ENCODE data around the gene CNTN4.
"Not testable (repeated sequence)": the region's sequence is repeated elsewhere in the genome, so short reads cannot be mapped to it uniquely, and the experiment has no call there.

The CNTN4 gene

DNA sequence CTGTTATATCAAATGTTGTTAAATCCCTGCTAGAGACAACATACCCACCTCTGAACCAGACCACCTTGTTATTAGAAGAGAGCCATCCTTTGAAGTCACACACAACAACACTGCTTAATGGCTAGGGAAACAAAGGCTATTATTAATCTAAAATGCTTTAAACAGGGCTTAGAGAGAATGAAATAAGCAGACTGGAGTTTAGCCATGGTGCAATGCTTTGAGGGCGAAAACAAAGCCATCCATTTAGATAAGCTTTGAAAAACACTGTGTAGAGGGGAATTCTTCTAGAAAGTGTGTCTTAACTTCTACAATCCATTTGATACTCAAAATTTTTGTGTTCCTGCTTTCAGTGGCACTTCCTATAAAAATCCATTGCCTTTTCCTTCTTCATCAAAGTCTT, 862.9 kb downstream of the CNTN4 start:
- no peak for DNase-seq (ENCODE audit: low read depth in 2 of 2)

DNA sequence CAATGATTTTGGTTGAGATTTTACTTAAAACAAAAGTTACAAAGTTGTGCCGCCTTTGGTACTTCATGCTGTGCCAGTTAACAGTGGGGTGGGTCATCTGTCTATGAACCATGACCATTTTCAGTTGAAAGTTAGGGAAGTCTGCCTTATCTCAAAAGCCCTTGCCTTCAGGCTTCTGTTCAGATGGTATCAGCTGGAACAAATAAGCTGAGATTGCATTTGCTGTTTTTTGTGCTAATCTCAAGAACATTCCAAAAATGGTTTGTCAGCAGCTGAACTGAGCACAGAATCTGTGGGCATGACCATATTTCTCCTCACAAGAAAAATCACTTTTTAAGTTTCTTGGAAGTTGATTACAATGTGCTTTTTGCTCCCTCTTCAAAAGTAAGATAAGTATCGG, 869.2 kb downstream of the CNTN4 start:
- DNase-seq (ENCODE audit: low read depth in 2 of 2) = no peak

DNA sequence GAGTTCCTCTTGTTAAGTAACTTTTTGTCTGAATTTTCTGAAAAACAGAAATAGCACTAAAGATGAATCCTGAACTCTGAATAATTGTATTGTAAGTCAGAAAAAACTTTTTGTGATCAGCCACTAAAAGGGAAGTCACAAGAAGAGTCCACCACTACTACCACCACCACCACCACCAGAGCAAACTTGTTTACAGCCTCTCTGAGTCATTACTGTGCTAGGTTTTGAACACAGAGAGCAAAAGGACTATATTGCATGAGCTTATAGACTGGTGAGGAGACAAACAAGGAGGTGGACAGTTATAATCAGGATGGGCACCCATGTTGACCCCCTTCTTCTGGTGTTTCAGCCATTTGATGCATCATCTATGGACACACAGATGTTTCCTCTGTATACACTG, 869.8 kb downstream of the CNTN4 start:
- DNase-seq (ENCODE audit: low read depth in 2 of 2) = no peak

DNA sequence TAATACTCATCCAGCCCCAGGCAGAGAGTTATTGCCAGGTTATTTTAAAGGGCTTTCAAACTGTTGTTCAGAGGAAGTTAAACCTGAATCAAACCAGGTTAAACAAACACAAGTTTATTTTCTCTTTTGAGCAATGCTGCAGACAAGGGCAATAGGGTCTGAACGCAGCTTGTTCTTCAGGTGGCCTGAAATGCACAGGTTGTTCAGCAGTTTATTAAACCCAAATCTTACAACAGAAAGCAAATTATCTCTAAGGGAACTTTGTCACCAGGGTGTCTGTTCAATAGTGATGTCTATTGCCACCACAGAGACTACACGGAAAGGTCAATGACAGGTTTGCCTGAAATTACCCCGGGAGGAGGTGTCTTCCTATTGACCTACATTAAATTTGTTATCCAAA, 877.5 kb downstream of the CNTN4 start:
- DNase-seq (ENCODE audit: low read depth in 2 of 2) = no peak

DNA sequence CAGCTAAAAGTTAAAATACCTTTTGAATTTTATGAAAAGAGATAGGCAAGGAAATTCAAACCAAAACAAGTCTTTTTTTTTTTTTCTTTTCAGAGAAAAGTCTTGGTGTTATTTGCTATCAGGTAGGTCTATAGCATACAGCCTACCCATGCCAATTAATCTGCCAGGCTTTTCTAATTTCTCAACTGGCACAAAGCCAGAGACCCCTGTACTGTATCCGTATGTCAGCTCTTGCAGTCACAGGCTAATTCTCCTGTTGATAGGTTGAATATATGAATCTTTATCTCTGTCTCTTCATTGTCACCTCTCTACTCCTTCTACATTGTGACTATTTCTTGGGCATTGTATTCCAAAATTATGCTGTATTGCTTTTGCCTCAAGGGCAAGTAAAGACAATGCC, 878.1 kb downstream of the CNTN4 start:
- no peak for DNase-seq (ENCODE audit: low read depth in 2 of 2)

DNA sequence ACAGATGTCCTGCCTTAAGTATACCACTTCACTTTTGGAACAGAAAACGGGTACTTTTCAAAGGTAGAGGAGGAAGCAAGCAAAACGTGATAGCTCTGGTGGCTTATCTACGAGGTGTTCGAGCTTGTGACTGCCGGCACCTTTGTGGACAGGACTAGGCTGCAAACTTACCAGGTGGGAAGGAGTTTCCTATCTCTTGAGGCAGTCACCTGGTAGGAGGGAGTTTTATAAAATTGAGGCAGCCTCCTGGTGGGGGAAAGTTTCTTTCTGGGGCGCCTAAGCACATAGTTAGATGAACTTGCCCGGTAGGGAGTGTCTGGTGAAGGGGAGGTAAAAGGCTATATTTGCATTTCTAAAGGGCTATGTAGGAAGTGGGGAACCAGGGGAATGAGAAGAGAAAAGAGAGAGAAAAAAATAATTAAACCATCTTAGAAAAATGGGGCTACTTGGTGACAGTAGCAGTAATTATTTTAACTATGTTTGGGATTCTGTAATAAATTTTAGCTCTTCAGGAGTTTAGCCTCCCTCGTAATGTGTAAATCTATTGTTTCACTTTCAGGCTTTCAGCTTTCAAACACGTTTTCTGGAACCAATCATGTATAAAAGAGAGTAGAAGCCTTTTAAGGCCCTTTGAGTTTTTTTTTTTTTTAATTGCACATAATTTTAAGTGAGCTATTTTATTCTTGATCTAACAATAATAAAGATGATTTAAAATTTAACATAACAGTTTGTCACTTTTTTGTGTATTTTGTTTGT, 880.5 kb downstream of the CNTN4 start:
- DNase-seq (ENCODE audit: low read depth in 2 of 2) = no peak

DNA sequence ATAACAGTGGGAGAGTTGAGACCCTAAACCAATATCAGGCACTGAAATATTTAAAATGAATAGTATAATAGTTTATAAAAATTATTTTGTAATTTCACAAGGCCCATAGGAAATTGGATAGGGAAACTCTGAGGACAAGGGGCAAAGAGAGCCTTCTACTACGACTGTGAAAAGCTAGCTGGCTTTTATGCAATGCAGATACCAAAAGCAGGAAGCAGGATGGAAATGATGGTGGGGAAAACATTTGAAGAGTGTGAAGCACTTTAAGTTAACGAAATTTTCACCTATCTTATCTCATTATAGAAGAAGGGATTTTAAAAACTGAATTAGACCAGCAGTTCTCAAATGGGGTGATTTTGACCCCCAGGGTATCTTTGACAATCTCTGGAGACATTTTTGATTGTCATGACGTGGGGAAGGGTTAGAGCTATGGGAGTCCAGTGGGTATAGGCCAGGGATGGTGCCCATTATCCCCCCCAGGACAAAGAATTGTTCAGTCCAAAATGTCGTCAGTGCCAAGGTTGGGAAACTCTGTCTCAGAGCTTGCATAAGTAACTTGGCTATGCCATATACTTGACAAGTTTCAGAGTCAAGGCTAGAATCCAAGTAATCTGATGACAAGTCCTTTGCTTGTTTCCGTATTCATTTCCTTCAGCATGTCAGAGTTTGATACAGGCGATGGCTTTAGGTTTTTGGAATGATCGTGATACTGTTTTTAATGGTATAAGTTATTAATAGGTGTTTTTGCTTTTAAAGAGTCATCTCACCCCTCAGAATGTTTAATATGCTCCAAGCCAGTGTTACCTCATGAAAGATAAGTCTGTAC, 885.6 kb downstream of the CNTN4 start:
- DNase-seq (ENCODE audit: low read depth in 2 of 2) = no peak

DNA sequence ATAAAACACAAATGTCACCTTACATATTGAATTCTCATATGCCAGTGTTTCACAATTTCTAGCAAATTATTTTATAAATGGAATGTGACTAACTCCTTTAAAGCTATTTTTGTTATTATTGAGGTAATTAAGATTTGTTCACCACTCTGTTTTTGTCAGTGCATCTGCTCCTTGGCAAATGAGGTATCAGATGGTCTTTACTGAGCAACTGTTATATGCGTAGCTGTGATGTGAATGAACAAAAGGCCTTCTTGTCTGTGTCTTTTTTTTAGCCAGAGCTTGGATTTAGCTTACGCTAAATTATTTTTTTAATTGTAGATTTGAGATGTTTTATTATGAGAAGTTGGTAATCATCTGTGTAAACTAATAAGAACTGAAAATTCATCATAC, 886.2 kb downstream of the CNTN4 start:
- no peak for DNase-seq (ENCODE audit: low read depth in 2 of 2)

DNA sequence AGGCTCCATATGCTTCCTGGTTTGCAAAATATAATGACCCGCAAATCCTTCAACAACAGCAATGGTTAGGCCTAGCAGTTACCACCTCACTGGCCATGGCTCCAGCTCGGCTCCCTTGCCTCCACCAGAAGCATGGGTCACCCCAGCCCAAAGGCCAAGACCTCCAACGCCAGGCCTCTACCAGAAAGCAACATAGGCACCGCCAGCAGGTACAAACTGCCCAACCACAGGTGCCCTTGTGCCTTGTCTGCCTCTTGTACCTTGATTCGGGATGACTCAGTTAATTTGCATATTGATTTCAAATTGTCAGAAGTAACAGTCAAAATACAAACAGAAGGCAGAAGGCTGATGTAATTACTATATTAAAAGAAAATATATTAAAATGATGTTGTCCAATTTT, 886.8 kb downstream of the CNTN4 start:
- DNase-seq (ENCODE audit: low read depth in 2 of 2) = no peak

DNA sequence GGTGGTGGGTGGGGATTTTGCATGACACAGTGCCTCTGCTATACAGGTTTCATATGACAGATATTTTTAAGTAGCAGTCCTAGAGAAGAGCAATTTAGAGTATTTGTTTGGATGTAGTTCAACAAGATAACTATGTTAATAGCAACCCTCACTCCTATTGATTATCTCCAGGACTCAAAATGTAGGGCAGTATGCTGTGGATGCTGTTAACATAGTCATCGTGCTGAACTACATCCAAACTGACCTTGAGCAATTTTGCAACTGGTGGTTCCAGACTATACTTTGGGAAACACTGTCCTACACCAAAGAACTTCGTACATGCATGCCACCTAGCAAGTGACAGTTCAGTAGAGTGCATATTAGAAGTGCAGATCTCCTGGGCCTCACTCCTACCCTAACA, 893.9 kb downstream of the CNTN4 start:
- DNase-seq (ENCODE audit: low read depth in 2 of 2) = no peak

DNA sequence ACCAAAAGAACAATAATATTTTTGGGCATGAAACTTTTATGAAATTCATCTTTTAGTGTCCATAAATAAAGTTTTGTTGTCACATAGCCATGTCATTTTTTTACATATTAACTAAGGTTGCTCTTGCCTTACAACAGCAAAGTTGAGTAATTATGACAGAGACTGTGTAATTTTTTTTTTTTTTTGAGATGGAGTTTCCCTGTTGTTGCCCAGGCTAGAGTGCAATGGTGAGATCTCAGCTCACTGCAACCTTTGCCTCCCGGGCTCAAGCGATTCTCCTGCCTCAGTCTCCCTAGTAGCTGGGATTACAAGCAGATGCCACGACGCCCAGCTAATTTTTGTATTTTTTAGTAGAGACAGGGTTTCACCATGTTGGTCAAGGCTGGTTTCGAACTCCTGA, 894.5 kb downstream of the CNTN4 start:
- not testable (repeated sequence) for DNase-seq (ENCODE audit: low read depth in 2 of 2)

DNA sequence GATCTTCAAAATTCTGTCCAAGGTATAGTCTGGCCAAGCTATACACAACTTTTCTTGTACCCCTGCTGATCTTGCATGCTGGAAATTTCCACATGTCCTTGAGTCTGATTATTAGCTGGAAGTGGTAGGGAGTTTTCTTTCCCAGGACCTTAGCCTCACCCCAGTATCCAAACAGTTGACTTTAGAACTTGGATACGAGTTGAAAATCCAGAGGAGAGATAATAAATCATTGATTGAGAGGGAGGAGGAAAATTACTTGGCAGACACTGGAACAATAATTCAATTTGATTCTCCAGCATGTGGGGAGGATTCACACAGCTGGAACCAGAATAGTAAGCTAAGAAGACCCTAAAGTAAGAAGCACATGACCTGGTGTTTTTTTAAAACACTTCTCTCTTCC, 895.1 kb downstream of the CNTN4 start:
- no peak for DNase-seq (ENCODE audit: low read depth in 2 of 2)

DNA sequence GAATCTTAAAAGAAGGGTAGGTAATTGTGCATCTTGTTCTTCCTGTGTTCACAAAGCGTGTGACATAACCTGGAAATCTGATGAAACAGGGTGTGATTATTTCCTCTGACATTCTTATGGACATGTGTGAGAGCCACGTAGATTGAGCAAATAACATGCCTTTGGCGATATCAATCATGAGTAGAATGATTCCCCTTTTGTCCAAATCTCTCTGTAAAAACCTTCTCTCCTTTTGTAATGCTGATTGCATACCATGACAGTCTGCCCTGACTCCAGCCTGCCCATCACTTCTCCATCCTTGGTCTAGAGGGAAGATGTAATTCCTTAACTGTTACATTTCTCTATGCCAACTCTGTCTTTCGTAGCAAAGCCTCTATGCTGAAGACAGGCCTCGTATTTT, 896.5 kb downstream of the CNTN4 start:
- DNase-seq (ENCODE audit: low read depth in 2 of 2) = no peak

DNA sequence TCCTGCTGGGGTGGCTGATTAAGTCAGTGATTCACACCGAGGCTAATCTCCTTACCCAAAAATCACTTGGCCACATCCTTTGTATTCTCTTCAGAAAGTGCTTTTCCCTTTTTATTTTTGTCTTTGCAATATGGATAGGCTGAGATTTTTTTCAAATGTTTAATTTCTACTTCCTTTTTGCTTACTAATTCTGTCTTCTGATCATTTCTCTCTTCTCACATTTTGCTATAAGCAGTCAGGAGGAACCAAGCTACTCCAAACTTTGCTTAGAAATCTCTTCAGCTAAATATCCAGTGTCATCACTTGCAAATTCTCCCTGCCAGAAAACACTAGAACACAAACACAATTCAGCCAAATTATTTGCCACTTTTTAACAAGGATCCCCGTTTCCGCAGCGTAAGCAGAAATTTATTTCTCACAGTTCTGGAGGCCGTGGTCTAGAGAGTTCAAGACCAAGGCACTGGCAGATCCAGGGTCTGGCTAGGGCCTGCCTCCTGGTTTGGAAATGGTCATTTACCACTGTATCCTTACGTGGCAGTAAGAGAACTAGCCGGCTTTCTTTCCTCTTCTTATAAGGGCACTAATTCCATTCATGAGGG, 906.6 kb downstream of the CNTN4 start:
- no peak for DNase-seq (ENCODE audit: low read depth in 2 of 2)

DNA sequence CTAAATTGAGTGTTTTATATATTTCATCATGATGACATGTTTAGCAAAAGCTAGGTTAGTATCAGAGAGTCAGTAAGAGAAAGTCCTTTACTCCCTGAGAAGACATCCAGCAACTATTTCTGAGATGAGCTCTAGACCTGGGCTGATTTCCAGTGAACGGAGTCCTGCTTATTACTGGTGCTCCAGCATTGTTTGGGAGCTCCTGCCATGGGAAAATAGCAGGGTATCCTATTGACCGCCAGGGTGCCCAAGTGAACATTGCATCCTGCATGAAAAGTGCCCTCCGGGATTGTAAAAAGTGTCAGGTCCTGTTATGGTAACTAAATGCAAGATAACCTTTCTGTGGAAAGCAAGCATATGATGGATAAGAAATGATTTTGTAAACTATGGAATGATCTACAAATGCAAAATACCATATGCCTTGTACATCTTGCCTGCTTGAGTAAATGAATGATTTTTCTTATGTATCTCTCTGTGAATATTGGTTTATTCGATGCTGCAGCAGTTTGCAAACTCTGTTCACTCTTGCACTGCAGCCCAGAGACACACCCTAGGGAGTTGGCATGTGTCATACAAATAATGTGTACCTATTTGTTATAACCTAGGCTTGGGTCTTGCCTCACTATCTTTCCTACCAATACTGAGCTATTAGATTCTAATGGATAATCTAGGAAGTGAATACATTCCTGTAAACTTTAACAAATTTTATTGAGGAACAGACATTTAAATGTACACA, 914.8 kb downstream of the CNTN4 start:
- no peak for DNase-seq (ENCODE audit: low read depth in 2 of 2)

DNA sequence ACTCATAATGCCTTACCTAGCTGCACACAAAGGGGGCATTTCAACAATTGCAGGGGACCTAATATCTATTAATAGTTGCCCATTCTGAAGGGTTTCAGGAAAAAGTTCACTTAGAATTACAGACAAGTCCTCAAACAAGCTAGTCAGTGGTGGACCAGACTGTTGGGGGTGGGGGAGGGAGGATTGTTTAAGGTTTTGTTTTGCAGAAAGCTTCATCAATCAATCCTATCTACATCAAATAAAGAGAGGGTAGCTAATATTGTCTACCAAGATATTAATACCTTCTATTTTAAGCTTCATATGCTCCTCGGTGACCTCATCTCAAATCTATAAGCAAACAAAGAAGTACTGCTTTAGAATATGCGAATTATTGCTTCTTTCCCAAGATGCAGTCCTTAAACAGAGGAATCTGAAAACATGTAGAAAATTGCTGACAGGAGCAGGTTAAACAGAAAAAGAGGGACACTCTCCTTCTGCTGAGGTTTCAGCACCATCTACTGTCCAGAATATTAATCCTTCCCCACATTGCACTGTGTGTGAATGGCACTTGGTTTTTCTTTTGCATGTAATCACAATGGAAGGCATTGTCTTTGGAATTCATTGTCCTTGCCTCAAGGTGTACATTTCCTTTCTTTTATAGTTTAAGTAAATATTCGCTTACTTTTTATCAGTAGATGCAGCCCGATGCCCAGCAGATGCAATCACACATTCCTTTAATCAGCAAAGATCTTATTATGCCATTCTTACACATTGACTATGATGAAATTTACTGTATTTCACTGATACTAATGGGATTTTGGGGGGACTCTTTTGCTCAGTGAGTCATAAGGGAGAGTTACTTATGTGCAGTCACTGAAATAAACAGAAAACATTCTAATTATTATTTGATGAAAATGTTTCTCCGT, 916.8 kb downstream of the CNTN4 start:
- DNase-seq (ENCODE audit: low read depth in 2 of 2) = no peak

DNA sequence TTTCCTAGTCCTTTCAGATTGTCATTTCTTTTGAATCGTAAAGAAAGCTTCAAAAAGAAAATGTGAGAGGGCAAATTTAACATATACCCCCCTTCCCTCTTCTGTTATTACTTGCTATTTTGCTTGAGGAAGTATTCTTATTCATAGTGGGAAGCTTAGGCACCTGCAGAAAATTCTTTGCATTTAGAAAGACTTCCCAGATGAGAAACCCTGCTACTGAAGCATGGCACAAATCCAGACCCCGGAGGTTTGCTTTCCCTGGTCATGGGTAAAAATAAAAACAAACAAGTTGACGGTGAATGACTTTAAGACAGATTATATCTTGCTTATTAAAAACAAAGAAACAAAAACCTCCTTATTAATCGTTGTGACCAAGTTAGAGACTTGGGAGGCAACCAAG, 917.6 kb downstream of the CNTN4 start:
- DNase-seq (ENCODE audit: low read depth in 2 of 2) = no peak

DNA sequence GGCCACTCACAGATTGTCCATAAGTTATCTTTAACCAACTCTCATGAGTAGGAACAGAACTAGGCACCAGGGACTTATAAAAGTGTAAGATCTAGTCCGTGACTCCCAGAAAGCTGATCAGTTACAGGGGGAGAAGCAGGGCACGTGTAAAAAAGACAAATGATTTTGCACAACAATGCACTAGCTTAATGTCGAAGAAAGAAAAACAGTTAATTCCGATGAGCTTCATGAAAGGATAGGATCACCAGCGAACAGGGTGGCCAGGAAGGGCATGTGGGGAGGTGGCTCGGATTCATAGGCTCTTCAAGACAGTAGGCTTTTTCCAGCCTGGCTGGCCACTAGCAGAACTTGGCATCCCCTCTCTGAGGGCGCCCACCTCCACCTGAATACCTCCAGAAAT, 921.5 kb downstream of the CNTN4 start:
- DNase-seq (ENCODE audit: low read depth in 2 of 2) = no peak

DNA sequence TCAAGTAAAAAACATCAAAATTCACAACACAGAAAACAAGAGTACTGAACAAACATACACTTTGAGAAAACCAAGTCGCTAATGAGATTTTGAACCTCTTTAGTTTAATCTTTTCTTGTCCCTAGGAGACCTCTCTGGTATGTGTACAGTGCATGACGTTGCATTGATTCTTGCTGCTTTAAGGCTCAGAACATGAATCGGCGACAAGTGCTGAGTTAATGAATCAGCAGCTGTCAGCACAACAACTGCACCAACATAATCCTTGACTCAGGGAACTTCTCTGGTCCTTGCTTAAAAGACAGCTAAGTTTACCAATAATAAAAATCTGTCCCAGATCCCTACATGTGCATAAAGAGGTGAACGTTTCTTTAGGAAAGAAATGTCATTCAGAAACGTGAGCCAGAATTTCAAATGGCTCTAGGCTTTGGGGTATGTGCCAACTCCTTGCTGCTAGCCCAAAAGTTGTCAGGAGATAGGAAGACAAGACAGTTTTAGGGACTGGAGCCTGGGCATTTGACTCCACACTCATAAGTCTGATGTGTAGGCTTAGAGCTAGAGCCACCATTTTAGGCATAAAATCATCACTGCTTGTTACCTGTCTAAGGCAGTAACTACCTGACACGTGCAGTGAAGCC, 924.6 kb downstream of the CNTN4 start:
- DNase-seq (ENCODE audit: low read depth in 2 of 2) = no peak

DNA sequence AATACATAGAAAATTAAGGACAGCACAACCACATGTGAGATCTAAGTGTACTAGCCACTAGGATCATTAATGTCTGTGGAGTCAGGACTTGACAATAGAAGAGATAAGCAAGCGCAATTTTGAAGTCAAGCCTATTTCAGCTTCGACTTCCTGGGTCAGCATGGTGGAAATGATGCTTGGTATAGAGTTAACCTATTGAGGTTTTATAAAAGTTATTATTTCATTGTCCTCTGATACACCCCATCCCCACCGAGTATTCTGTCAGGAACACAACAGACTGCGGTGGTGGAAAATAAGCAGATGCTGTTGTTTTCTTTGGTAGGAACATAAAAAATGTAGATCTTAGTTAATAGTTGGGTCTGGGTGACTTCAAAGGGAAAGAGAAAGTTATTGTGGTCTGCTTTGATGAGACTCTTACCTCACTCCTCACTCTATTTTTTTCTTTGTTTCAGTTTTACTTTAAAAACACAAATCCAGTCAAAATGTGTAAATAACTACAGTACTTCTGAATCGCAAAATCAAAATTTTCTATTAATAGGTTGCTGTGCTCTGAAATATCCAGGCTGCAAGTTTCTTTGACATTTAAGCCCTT, 929.4 kb downstream of the CNTN4 start:
- DNase-seq (ENCODE audit: low read depth in 2 of 2) = no peak
